ENCODE measurements around the gene CBLB.

DNA sequence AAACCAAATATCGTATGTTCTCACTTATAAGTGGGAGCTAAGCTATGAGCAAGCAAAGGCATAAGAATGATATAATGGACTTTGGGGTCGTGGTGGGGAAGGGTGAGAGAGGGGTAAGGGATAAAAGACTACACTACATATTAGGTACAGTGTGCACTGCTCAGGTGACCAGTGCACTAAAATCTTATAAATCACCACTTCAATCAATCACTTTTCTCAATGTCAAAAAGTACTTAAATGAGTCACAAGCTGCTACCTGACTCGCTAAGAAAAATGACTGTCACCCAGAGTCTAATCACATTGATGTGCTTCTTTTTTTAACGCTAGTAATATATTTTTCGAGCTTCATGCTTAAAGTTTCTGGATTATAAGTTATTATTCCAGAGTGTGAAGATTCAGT, 95.5 kb downstream of the CBLB start:
- TF ChIP-seq, protein P1, sequence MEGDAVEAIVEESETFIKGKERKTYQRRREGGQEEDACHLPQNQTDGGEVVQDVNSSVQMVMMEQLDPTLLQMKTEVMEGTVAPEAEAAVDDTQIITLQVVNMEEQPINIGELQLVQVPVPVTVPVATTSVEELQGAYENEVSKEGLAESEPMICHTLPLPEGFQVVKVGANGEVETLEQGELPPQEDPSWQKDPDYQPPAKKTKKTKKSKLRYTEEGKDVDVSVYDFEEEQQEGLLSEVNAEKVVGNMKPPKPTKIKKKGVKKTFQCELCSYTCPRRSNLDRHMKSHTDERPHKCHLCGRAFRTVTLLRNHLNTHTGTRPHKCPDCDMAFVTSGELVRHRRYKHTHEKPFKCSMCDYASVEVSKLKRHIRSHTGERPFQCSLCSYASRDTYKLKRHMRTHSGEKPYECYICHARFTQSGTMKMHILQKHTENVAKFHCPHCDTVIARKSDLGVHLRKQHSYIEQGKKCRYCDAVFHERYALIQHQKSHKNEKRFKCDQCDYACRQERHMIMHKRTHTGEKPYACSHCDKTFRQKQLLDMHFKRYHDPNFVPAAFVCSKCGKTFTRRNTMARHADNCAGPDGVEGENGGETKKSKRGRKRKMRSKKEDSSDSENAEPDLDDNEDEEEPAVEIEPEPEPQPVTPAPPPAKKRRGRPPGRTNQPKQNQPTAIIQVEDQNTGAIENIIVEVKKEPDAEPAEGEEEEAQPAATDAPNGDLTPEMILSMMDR (conservative IDR thresholded peaks at IDR 0.05; ENCODE audit: low read length) = no peak
- no peak for TF ChIP-seq EZH2phosphoT487 (IDR thresholded peaks at IDR 0.05; ENCODE audit: borderline replicate concordance)
